Measurements from ENCODE around the gene ASB18. TPM values are rescaled to one million over a fixed set of nuclear protein-coding genes. Genes with fewer than 3 reads are reported as not detected.

ASB18 gene
- total and polyA plus RNA-seq, 4 donors, result not detected

DNA sequence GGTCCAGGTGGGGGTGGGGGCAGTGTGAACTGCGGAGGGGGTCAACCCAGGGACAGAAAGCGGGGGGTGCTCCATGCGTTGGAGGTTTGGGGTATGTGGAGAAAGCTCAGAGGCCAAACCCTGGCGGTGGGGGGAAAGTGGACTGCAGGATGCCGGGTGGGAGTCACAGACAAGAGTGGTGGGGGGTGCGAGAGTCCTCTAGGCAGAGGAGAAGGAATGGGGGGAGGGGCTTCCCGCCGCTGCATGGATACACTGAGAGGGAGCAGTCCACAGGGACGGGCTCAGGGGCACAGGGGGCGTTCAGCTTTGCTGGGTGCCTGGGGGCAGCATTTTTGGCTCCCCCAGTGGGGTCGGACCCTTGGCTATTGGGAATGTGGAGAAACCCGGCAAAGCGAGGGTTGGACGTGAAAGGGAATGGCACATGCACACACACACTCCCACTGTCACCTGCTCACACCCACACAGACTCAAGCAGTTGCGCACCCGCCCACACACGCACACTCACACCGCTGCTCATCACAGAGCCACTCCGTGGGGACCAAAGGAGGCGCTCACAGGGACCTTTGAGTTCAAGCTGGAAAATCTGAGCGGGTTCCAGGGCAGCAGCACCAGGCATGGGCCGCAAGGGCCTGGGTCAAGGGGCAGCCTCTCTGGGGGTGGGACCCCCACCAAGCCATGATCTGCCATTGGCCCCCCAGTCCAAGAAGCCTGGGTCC is 103.7 kb downstream of the ASB18 start:
- Histone ChIP-seq H3K27me3 (ENCODE audit: control insufficient read depth in 4 of 4, insufficient read depth in 4 of 4, low read length in 3 of 4) (peaks cover 0 to 32% (median 11%) of the 10 kb centered on the region in 4 donors), H3K27ac (ENCODE audit: low read depth in 1 of 2, low read length in 2 of 2) (no peak overlapping the region), H3K4me1 (ENCODE audit: control insufficient read depth in 4 of 4, insufficient read depth in 4 of 4, low read length in 3 of 4) (peaks cover 9 to 16% (median 12%) of the 10 kb centered on the region in 4 donors), H3K36me3 (ENCODE audit: control insufficient read depth in 4 of 4, insufficient read depth in 3 of 4, low read depth in 1 of 4, low read length in 3 of 4) (peaks cover 0 to 1% (median 0%) of the 10 kb centered on the region in 4 donors), H3K9me3 (ENCODE audit: control insufficient read depth in 4 of 4, low read length in 3 of 4) (no peaks in the 10 kb centered on the region), H3K9ac (ENCODE audit: low read depth in 1 of 2, low read length in 2 of 2) (no peak overlapping the region), H3K4me3 (ENCODE audit: low read depth in 1 of 3, low read length in 3 of 3) (no peak overlapping the region)
- WGBS, result 31% methylated on average over 22 of the region's 22 CpGs
- no peak for DNase-seq (ENCODE audit: low spot score)
- TF ChIP-seq, protein P1, sequence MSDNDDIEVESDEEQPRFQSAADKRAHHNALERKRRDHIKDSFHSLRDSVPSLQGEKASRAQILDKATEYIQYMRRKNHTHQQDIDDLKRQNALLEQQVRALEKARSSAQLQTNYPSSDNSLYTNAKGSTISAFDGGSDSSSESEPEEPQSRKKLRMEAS (IDR thresholded peaks at IDR 0.05), result no peak
- TF ChIP-seq, protein P2, sequence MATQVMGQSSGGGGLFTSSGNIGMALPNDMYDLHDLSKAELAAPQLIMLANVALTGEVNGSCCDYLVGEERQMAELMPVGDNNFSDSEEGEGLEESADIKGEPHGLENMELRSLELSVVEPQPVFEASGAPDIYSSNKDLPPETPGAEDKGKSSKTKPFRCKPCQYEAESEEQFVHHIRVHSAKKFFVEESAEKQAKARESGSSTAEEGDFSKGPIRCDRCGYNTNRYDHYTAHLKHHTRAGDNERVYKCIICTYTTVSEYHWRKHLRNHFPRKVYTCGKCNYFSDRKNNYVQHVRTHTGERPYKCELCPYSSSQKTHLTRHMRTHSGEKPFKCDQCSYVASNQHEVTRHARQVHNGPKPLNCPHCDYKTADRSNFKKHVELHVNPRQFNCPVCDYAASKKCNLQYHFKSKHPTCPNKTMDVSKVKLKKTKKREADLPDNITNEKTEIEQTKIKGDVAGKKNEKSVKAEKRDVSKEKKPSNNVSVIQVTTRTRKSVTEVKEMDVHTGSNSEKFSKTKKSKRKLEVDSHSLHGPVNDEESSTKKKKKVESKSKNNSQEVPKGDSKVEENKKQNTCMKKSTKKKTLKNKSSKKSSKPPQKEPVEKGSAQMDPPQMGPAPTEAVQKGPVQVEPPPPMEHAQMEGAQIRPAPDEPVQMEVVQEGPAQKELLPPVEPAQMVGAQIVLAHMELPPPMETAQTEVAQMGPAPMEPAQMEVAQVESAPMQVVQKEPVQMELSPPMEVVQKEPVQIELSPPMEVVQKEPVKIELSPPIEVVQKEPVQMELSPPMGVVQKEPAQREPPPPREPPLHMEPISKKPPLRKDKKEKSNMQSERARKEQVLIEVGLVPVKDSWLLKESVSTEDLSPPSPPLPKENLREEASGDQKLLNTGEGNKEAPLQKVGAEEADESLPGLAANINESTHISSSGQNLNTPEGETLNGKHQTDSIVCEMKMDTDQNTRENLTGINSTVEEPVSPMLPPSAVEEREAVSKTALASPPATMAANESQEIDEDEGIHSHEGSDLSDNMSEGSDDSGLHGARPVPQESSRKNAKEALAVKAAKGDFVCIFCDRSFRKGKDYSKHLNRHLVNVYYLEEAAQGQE (IDR thresholded peaks at IDR 0.05), result no peak
- TF ChIP-seq YY1 (IDR thresholded peaks at IDR 0.05) (no peak), GABPA (IDR thresholded peaks at IDR 0.05 in 1 of 2, conservative IDR thresholded peaks at IDR 0.05 in 1 of 2) (no peak)

DNA sequence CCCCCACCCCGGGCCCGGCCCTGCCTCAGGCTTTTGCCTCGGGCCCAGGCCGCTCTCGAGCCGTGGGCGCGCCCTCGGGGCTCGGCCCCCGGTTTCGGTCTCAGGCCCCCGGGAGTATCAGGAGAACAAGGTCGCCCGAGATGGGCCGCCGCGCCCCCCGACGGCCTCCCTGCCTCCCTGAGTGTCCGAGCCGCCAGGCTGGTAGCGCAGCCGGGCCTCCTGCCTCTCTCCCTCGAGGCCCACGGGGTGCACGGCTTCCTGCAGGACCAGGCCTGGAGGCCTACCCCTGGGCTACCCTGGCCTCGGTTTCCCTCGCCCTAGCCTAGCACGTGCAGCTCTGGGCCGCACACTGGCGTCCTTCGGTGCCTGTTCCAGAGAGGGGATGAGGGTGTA is 104.4 kb downstream of the ASB18 start:
- H3K9me3 ChIP-seq (ENCODE audit: control insufficient read depth in 4 of 4, low read length in 3 of 4), result no peaks in the 10 kb centered on the region
- no peak overlapping the region for H3K4me3 ChIP-seq (ENCODE audit: low read depth in 1 of 3, low read length in 3 of 3)
- peaks cover 9 to 15% (median 11%) of the 10 kb centered on the region in 4 donors for H3K4me1 ChIP-seq (ENCODE audit: control insufficient read depth in 4 of 4, insufficient read depth in 4 of 4, low read length in 3 of 4)
- no peak for DNase-seq (ENCODE audit: low spot score)
- TF ChIP-seq YY1 (IDR thresholded peaks at IDR 0.05), result no peak
- no peak for TF ChIP-seq TAF1 (conservative IDR thresholded peaks at IDR 0.05)
- H3K9ac ChIP-seq (ENCODE audit: low read depth in 1 of 2, low read length in 2 of 2), result no peak overlapping the region
- H3K27me3 ChIP-seq (ENCODE audit: control insufficient read depth in 4 of 4, insufficient read depth in 4 of 4, low read length in 3 of 4), result peaks cover 0 to 30% (median 10%) of the 10 kb centered on the region in 4 donors
- WGBS, result 11% methylated on average over 33 of the region's 33 CpGs
- H3K36me3 ChIP-seq (ENCODE audit: control insufficient read depth in 4 of 4, insufficient read depth in 3 of 4, low read depth in 1 of 4, low read length in 3 of 4), result peaks cover 0 to 1% (median 0%) of the 10 kb centered on the region in 4 donors
- H3K27ac ChIP-seq (ENCODE audit: low read depth in 1 of 2, low read length in 2 of 2), result no peak overlapping the region

DNA sequence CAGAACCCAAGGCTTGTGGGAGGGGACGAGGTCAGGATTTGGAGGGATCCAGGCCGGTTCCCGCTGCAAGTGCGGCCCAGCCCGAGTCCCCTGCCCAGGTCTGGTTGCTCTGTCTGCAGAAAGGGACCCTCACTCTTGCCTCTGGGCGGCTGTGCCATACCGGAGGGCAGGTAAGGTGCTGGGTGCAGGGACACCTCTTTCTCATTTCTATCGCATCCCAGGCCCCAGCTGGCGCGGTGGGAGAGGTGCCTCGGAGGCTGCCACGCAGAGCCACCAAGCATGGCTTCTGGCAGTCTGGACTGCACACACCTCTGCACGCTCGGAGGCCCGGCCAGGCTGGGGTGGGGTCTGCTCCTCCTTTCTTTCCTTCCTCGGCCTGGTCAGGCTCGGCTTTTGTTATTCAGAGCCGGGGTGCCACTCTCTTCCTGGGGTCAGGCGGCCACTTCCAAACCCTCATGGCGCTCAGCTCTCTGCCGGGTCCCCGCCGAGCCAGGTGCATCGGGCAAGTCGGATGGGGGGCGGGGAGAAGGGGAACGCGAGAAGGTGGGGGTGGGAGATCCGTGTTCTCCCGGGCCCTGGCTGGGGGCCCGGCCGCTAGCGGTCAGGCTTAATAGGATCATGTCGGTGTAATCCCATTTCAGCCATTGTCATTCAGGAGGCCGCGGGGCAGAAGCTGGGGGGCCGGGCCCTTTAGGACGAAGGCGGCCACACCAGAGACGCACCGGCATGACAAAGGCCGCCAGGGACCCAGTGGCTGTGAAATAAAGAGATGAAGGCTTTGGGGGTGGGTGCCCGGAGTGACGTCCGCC is 105.0 kb downstream of the ASB18 start:
- Histone ChIP-seq H3K9me3 (ENCODE audit: control insufficient read depth in 4 of 4, low read length in 3 of 4) (peaks cover 0 to 3% (median 1%) of the 10 kb centered on the region in 4 donors), H3K27ac (ENCODE audit: low read depth in 1 of 2, low read length in 2 of 2) (no peak overlapping the region), H3K4me1 (ENCODE audit: control insufficient read depth in 4 of 4, insufficient read depth in 4 of 4, low read length in 3 of 4) (peaks cover 3 to 9% (median 7%) of the 10 kb centered on the region in 4 donors), H3K4me3 (ENCODE audit: low read depth in 1 of 3, low read length in 3 of 3) (no peak overlapping the region), H3K36me3 (ENCODE audit: control insufficient read depth in 4 of 4, insufficient read depth in 3 of 4, low read depth in 1 of 4, low read length in 3 of 4) (no peaks in the 10 kb centered on the region), H3K27me3 (ENCODE audit: control insufficient read depth in 4 of 4, insufficient read depth in 4 of 4, low read length in 3 of 4) (peaks cover 0 to 24% (median 9%) of the 10 kb centered on the region in 4 donors), H3K9ac (ENCODE audit: low read depth in 1 of 2, low read length in 2 of 2) (no peak overlapping the region)
- DNase-seq (ENCODE audit: low spot score), result no peak
- TF ChIP-seq HNF4G (IDR thresholded peaks at IDR 0.05), result no peak
- TF ChIP-seq, protein P1 (IDR thresholded peaks at IDR 0.05), result no peak
- TF ChIP-seq YY1 (IDR thresholded peaks at IDR 0.05), result no peak
- 15% methylated on average over 45 of the region's 45 CpGs for WGBS
